ENCODE data around the gene IGF2.
"Not testable (repeated sequence)": the region's sequence is repeated elsewhere in the genome, so short reads cannot be mapped to it uniquely, and the experiment has no call there.

The IGF2 gene

GRCh38 chr11:2131371-2132236, 7.6 kb downstream of the IGF2 start:
- FAIRE-seq (no peak), DNase-seq (ENCODE audit: insufficient read length) (no peak)
- no peak for TF ChIP-seq POLR2AphosphoS5 (IDR thresholded peaks at IDR 0.05; ENCODE audit: low read depth, low read length)
- TF ChIP-seq POLR2A (IDR thresholded peaks at IDR 0.05; ENCODE audit: low read depth, low read length): no peak
- TF ChIP-seq TAF1 (IDR thresholded peaks at IDR 0.05; ENCODE audit: borderline replicate concordance, low read depth, low read length): no peak

DNA sequence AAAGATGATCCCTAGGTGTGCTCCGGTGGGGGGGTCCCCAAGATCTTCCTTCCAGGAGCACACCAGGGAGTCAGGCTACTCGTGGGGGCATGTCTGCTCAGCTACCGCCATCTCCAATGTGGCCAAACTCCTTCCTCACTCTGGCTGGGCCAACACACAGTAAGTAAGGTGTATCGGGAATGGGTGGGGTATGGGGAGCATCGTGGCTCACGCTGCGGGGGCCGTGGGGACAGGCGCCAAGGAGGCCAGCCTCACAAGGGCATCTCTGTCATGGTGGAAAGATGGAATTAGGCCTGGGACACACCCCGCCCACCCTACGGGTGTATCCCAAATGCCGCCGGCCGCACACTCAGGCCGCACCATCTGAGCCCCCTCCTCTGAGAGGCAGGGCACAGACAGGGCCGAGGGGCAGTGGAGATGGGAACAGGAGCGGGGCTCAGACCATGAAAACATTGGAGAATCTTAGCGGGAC, 8.3 kb downstream of the IGF2 start:
- no peak for FAIRE-seq
- no peak for DNase-seq (ENCODE audit: insufficient read length)
- TF ChIP-seq TAF1 (IDR thresholded peaks at IDR 0.05; ENCODE audit: borderline replicate concordance, low read depth, low read length) (no peak), POLR2AphosphoS5 (IDR thresholded peaks at IDR 0.05; ENCODE audit: low read depth, low read length) (no peak), POLR2A (IDR thresholded peaks at IDR 0.05; ENCODE audit: low read depth, low read length) (no peak)

DNA sequence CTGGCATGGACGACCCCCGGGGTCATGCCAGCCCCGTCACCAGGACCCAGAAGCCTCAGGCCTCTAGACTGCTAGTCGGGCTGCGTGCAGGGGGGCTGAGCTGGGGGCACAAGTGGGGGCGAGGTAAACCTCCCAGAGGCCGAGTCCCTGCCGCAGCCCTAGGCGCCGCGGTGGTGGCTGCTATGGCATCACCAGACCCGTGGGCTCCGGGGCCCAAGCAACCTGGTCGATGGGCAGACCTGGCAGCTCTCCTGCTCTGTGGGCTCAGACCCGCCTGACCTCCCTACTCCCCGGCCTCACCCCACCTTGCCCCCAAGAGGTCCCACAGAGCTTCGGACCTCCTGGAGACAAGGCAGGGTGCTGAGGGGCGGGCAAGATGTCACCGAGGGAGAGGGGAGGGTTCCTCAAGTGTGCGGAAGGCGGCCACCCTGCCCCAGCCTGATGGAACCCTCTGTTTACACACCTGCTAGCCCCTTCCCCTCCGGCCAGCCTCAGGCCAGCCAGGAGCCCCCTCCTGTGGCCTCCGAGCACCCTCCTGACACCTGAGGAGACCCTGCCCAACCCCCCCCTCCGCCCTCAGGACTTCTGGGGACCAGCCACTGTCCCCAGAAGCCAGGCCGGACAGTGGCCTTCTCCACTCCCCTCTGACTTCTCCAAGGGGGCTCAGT, 9.4 kb downstream of the IGF2 start:
- DNase-seq (ENCODE audit: insufficient read length): no peak
- no peak for TF ChIP-seq POLR2A (IDR thresholded peaks at IDR 0.05; ENCODE audit: low read depth, low read length)
- no peak for TF ChIP-seq POLR2AphosphoS5 (IDR thresholded peaks at IDR 0.05; ENCODE audit: low read depth, low read length)
- TF ChIP-seq TAF1 (IDR thresholded peaks at IDR 0.05; ENCODE audit: borderline replicate concordance, low read depth, low read length): no peak
- no peak for FAIRE-seq

- FAIRE-seq: no peak
- TF ChIP-seq TAF1 (IDR thresholded peaks at IDR 0.05; ENCODE audit: borderline replicate concordance, low read depth, low read length) (no peak), POLR2A (IDR thresholded peaks at IDR 0.05; ENCODE audit: low read depth, low read length) (no peak), POLR2AphosphoS5 (IDR thresholded peaks at IDR 0.05; ENCODE audit: low read depth, low read length) (no peak)
- DNase-seq (ENCODE audit: insufficient read length): no peak
Observed at GRCh38 chr11:2129308-2129698, 9.9 kb downstream of the IGF2 start.

DNA sequence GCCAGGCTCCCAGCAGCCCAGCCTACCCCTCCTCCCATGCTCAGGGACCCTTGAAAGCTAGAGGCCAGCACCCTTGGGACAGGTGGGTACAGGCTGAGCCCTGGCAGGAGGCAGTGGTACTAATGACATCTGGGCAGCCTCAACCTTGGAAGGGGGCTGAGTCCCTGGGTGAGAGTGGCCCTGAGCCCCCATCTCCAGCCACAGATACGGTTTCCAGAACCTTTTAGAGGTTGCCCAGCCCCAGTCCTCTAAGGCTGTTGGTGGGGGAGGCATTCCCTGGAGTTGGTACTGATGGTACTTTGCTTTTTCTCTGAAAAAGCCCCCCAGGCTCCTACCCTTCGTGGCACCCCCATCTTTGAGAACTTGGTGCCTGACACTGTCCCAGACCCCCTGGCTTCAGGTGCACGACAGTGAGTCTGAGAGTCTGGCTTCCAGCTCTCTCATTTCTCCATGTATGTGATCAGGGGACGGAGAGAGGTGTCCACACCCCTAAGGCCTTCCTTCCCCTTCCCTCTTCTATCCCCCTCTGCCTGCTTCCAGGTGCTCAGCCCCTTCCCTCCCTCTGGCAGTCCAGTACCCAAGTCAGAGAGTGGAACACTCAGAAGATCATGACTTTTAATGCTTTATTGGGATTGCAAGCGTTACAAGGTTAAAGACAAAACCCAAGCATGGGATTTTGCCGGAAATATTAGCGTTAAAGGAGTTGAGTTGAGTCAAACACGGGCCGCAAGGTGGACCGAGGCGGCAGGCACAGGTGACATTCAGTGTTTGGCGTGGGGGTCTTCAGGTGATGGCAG, 10.5 kb downstream of the IGF2 start:
- FAIRE-seq (no peak), DNase-seq (ENCODE audit: insufficient read length) (no peak)
- TF ChIP-seq POLR2AphosphoS5 (IDR thresholded peaks at IDR 0.05; ENCODE audit: low read depth, low read length) (no peak), POLR2A (IDR thresholded peaks at IDR 0.05; ENCODE audit: low read depth, low read length) (no peak), TAF1 (IDR thresholded peaks at IDR 0.05; ENCODE audit: borderline replicate concordance, low read depth, low read length) (no peak)

DNA sequence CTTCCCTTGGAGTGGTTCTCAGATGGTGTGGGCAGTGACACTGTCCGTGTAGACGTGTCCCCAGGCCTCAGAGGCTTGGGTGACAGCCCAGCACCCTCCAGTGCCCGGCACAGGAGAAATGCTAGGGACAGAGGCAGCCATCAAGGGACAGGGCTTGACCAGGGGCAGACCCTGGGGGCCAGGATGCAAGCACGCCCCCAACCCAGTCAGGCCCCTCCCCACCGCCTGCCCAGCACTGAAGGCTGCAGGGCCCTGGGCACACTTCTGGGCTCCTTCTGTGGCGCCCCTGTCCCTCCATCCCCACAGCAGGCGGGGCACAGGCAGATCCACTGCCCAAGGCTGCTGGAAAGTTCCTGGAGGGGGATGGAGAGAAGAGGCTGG, 11.1 kb downstream of the IGF2 start:
- no peak for FAIRE-seq
- no peak for DNase-seq (ENCODE audit: insufficient read length)
- TF ChIP-seq TAF1 (IDR thresholded peaks at IDR 0.05; ENCODE audit: borderline replicate concordance, low read depth, low read length): no peak
- TF ChIP-seq POLR2AphosphoS5 (IDR thresholded peaks at IDR 0.05; ENCODE audit: low read depth, low read length): no peak
- TF ChIP-seq POLR2A (IDR thresholded peaks at IDR 0.05; ENCODE audit: low read depth, low read length): no peak

- DNase-seq (ENCODE audit: insufficient read length): no peak
- no peak for TF ChIP-seq TAF1 (IDR thresholded peaks at IDR 0.05; ENCODE audit: borderline replicate concordance, low read depth, low read length)
- TF ChIP-seq POLR2A (IDR thresholded peaks at IDR 0.05; ENCODE audit: low read depth, low read length): no peak
- no peak for TF ChIP-seq POLR2AphosphoS5 (IDR thresholded peaks at IDR 0.05; ENCODE audit: low read depth, low read length)
- FAIRE-seq: no peak
Observed at GRCh38 chr11:2127482-2128129, 11.6 kb downstream of the IGF2 start.

DNA sequence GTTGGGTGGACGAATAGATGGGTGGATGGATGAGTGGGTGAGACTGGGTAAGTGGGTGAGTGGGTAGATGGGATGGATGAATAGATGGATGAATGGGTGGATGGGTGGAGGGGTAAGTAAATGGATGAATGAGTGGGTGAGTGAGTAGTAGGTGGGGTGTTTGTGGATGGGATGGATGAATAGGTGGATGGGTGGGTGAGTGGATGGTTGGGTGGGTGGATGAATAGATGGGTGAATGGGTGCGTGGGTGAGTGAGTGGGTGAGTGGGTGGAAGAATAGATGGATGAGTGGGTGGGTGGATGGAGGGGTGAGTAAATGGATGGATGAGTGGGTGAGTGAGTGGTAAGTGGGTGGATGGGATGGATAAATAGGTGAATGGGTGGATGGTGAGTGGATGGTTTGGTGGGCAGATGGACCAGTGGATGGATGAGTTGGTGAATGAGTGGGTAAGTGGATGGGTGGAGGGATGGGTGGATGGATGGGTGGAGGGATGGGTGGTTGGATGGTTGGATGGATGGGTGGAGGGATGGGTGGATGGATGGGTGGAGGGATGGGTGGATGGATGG, 12.6 kb downstream of the IGF2 start:
- FAIRE-seq (no peak), DNase-seq (ENCODE audit: insufficient read length) (no peak)
- no peak for TF ChIP-seq POLR2AphosphoS5 (IDR thresholded peaks at IDR 0.05; ENCODE audit: low read depth, low read length)
- TF ChIP-seq TAF1 (IDR thresholded peaks at IDR 0.05; ENCODE audit: borderline replicate concordance, low read depth, low read length): no peak
- no peak for TF ChIP-seq POLR2A (IDR thresholded peaks at IDR 0.05; ENCODE audit: low read depth, low read length)

- not testable (repeated sequence) for DNase-seq (ENCODE audit: insufficient read length); FAIRE-seq
Observed at GRCh38 chr11:2124736-2125484, 14.3 kb downstream of the IGF2 start.

DNA sequence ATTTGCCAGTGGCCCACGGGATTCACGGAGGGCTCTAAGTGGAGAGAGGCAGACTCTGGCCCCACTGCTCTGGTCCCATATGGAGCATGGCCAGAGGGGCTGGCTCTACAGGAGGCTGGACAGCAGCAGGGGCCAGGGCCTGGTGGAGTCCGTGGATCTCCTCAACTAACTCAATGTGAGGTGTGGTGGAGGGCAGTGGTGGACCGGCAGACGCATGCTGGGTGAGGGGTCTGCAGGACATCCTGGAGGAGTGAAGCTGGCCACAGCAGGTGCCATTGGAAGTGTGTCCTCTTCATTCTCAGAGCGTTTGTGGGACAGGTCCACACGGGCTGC, 15.6 kb downstream of the IGF2 start:
- no peak for FAIRE-seq
- no peak for DNase-seq (ENCODE audit: insufficient read length)
- no peak for TF ChIP-seq POLR2AphosphoS5 (IDR thresholded peaks at IDR 0.05; ENCODE audit: low read depth, low read length)
- TF ChIP-seq POLR2A (IDR thresholded peaks at IDR 0.05; ENCODE audit: low read depth, low read length): no peak
- no peak for TF ChIP-seq TAF1 (IDR thresholded peaks at IDR 0.05; ENCODE audit: borderline replicate concordance, low read depth, low read length)

Data from GM12892 (cell line).